ENCODE data around the gene HES5.

- TF ChIP-seq CTCF (IDR thresholded peaks at IDR 0.05) (no peak), POLR2AphosphoS5 (IDR thresholded peaks at IDR 0.05; ENCODE audit: low read depth, low read length) (no peak), MXI1 (IDR thresholded peaks at IDR 0.05; ENCODE audit: low read depth, low read length) (no peak)
Observed at GRCh38 chr1:2495546-2495945, 34.5 kb downstream of the HES5 start.

All from SK-N-SH (cell line).